ENCODE measurements around the gene SYMPK.

DNA sequence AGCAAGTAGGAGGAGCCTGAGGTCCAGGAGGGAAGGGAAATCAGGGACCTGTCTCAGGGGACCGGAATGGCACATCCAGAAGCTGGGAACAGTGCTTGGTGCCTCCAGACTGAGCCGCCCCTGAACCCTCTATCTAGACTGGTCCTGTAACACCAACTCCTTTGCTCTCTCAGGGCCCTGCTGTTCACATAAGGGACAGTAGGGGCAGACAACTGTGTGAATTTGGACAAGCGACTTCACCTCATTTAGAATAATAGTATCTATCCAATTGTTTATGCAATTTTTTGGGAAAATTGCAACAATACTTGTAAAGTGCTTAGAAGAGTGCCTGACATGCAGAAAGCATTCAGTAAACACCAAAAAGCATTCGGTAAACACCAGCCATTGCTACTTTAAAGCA lies 14.0 kb downstream of the SYMPK start:
- TF ChIP-seq, protein P1, sequence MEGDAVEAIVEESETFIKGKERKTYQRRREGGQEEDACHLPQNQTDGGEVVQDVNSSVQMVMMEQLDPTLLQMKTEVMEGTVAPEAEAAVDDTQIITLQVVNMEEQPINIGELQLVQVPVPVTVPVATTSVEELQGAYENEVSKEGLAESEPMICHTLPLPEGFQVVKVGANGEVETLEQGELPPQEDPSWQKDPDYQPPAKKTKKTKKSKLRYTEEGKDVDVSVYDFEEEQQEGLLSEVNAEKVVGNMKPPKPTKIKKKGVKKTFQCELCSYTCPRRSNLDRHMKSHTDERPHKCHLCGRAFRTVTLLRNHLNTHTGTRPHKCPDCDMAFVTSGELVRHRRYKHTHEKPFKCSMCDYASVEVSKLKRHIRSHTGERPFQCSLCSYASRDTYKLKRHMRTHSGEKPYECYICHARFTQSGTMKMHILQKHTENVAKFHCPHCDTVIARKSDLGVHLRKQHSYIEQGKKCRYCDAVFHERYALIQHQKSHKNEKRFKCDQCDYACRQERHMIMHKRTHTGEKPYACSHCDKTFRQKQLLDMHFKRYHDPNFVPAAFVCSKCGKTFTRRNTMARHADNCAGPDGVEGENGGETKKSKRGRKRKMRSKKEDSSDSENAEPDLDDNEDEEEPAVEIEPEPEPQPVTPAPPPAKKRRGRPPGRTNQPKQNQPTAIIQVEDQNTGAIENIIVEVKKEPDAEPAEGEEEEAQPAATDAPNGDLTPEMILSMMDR (IDR thresholded peaks at IDR 0.05; ENCODE audit: low read depth, low read length, poor library complexity, severe bottlenecking), result peak; percentile 41
- no peak for TF ChIP-seq EZH2phosphoT487 (IDR thresholded peaks at IDR 0.05; ENCODE audit: borderline replicate concordance, low read length)

Data from DOHH2 (cell line).